B cell (primary cell): ENCODE results near the gene CCL13. TPM values are rescaled to one million over a fixed set of nuclear protein-coding genes. Genes with fewer than 3 reads are reported as not detected.

Experiments
- ATAC-seq: fragments of 200-7000 bp; cut with Tn5 transposase; one replicate; pipeline ENCODE4 v1.10.0; 2021; ENCODE audit warnings: low read depth, mild to moderate bottlenecking, moderate number of reproducible peaks, moderate library complexity
- CTCF ChIA-PET: fragments of 350-600 bp; sonication (Branson Sonifier 250); formaldehyde crosslinking; loops from one replicate; lab custom pipeline; 2021; ENCODE audit warnings: antibody characterized with exemption, inconsistent platforms; lab: Charles Lee
- POLR2A ChIA-PET: fragments of 350-600 bp; sonication (Branson Sonifier 250); formaldehyde crosslinking; loops from one replicate; lab custom pipeline; 2021; ENCODE audit warnings: antibody characterized with exemption; lab: Charles Lee
- DNase-seq: peaks from one replicate; pipeline ENCODE4 v3.0.0; 2013
- H2AFZ ChIP-seq: 2 replicates; pipeline ENCODE4 v1.6.1; 2012; ENCODE audit warnings: mild to moderate bottlenecking, low read depth, low read length; ENCODE audit not compliant: insufficient read depth, poor library complexity, severe bottlenecking
- H3K27ac ChIP-seq, 2 donors: 1 replicate in 1 of 2; 2 replicates in 1 of 2; pipeline ENCODE4 v1.5.1; 2012 to 2013; ENCODE audit warnings: low read length in 2 of 2, mild to moderate bottlenecking in 2 of 2, moderate library complexity in 1 of 2
- H3K27me3 ChIP-seq, 4 experiments: fragments of 200-600 bp in 1 of 4; sonication (generic) in 1 of 4; replicated peaks in 1 of 4; 1 replicate in 2 of 4; 2 replicates in 2 of 4; pipeline versions ENCODE4 v1.6.1 to v1.7.0; 2013 to 2016; ENCODE audit warnings: low read length in 3 of 4, mild to moderate bottlenecking in 2 of 4, mixed read lengths in 1 of 4, moderate library complexity in 1 of 4; ENCODE audit not compliant: insufficient read depth in 4 of 4, control insufficient read depth in 3 of 4; ENCODE audit errors: control extremely low read depth in 1 of 4
- H3K36me3 ChIP-seq, 2 experiments: replicated peaks in 1 of 2; 1 replicate in 1 of 2; 2 replicates in 1 of 2; pipeline versions ENCODE4 v1.6.1 to v1.7.1; 2013; ENCODE audit warnings: low read length in 1 of 2; ENCODE audit not compliant: insufficient read depth in 2 of 2, control insufficient read depth in 1 of 2; ENCODE audit errors: control extremely low read depth in 1 of 2, extremely low read depth in 1 of 2
- H3K4me1 ChIP-seq, 2 donors: fragments of 200-600 bp in 1 of 2; sonication (generic) in 1 of 2; 1 replicate in 1 of 2; 2 replicates in 1 of 2; pipeline versions ENCODE4 v1.5.1 to v1.6.1; 2013 to 2017; ENCODE audit warnings: low read length in 2 of 2; ENCODE audit not compliant: control insufficient read depth in 2 of 2, insufficient read depth in 2 of 2
- H3K4me2 ChIP-seq: replicated peaks from 2 replicates; pipeline ENCODE3; 2012; ENCODE audit warnings: mild to moderate bottlenecking, low read depth, low read length; ENCODE audit not compliant: poor library complexity, severe bottlenecking
- H3K4me3 ChIP-seq, 5 experiments: fragments of 200-600 bp in 1 of 5; sonication (generic) in 1 of 5; 1 replicate in 3 of 5; 2 replicates in 2 of 5; pipeline versions ENCODE4 v1.5.1 to v1.7.0; 2011 to 2016; ENCODE audit warnings: low read length in 4 of 5, mild to moderate bottlenecking in 4 of 5, low read depth in 2 of 5, control low read depth in 1 of 5, moderate library complexity in 1 of 5; ENCODE audit not compliant: insufficient read depth in 1 of 5; ENCODE audit errors: control extremely low read depth in 1 of 5, extremely low read depth in 1 of 5
- H3K79me2 ChIP-seq: fragments of 200-600 bp; sonication (generic); one replicate; pipeline ENCODE4 v1.6.0; 2016; ENCODE audit warnings: low read length; ENCODE audit not compliant: control insufficient read depth, insufficient read depth
- H3K9ac ChIP-seq: fragments of 200-600 bp; sonication (generic); 2 replicates; pipeline ENCODE4 v1.6.1; 2017; ENCODE audit warnings: mild to moderate bottlenecking, low read length, moderate library complexity
- H3K9me3 ChIP-seq, 3 donors: one replicate each; pipeline versions ENCODE4 v1.6.1 to v1.7.1; 2013; ENCODE audit warnings: low read length in 2 of 3; ENCODE audit not compliant: control insufficient read depth in 2 of 3, insufficient read depth in 1 of 3; ENCODE audit errors: control extremely low read depth in 1 of 3
- H4K20me1 ChIP-seq: 2 replicates; pipeline ENCODE4 v1.6.0; 2012; ENCODE audit warnings: mild to moderate bottlenecking, low read length; ENCODE audit not compliant: insufficient read depth, control insufficient read depth, poor library complexity, severe bottlenecking
- H3K27ac Mint-ChIP-seq: one replicate; pipeline ENCODE4 v1.8.0; 2021; ENCODE audit warnings: mixed read lengths
- H3K27me3 Mint-ChIP-seq: one replicate; pipeline ENCODE4 v1.8.0; 2021; ENCODE audit warnings: mixed read lengths
- H3K4me1 Mint-ChIP-seq: one replicate; pipeline ENCODE4 v1.8.0; 2021; ENCODE audit warnings: mixed read lengths
- H3K4me3 Mint-ChIP-seq: one replicate; pipeline ENCODE4 v1.8.0; 2021; ENCODE audit warnings: mixed read lengths
- H3K9me3 Mint-ChIP-seq: one replicate; pipeline ENCODE4 v1.8.0; 2022; ENCODE audit warnings: mixed read lengths; ENCODE audit not compliant: insufficient read depth
- EZH2 ChIP-seq: IDR thresholded peaks from 2 replicates; pipeline ENCODE4 v1.6.1; 2012; ENCODE audit warnings: borderline replicate concordance, low read depth, mild to moderate bottlenecking, moderate library complexity, low read length; ENCODE audit not compliant: insufficient read depth, poor library complexity, severe bottlenecking
- WGBS: methylation state at CpG from one replicate; pipeline ENCODE4 v1.1.5; 2013; ENCODE audit warnings: missing lambda C conversion rate; ENCODE audit not compliant: insufficient coverage; 5-methylcytosine and 5-hydroxymethylcytosine counted together
- intact Hi-C: fragments of 100-400 bp; cut with micrococcal nuclease; formaldehyde crosslinking; loops from one replicate; pipeline ENCODE4 v1.10.0; 2022
- polyA plus RNA-seq: library from polyadenylated mRNA; depleted of rRNA; stranded (reverse); fragments of >200 nt; gene quantifications from 2 replicates; pipeline ENCODE4 v1.2.3, GENCODE V29; 2012
- total RNA-seq, 2 donors: library from RNA; stranded (reverse); fragments of 120-200 nt in 1 of 2; gene quantifications; 1 replicate in 1 of 2; 2 replicates in 1 of 2; pipeline versions ENCODE4 v1.2.3 to v1.2.4, GENCODE V29; 2013 to 2022
- TF ChIP-seq, protein P1 (sequence below): fragments of 200-600 bp; IDR thresholded peaks from one replicate; pipeline ENCODE4 v1.8.0; 2022; ENCODE audit warnings: antibody characterized with exemption, mild to moderate bottlenecking

The CCL13 gene
- total and polyA plus RNA-seq, 2 donors (not counting 1 experiment from before 2014, with no cell fraction given): not detected

DNA sequence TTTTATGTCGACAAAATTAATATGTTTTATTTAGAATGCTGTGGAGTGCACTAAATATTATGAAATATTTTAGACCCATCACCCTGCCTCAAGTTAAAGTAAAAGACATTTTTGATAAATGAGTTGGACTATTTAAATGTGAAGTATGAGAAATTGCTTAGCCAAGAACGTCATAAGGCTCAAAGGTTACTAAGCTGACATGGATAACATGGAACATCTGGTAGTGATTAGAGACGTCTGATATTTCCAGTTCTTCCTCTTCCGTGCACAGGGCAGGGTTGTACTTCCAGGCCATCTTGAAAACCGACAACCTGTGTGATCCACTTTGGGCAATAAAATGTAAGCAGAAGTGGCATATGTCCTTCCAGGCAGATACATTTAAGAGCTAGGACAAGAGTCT is 44.2 kb upstream of the CCL13 start:
- Histone ChIP-seq H3K4me3 (no peak overlapping the region), H3K27me3 (peaks cover 0 to 6% (median 4%) of the 10 kb centered on the region in 4 experiments), H3K36me3 (no peaks in the 10 kb centered on the region), H3K9ac (no peak overlapping the region), H3K9me3 (no peaks in the 10 kb centered on the region), H3K79me2 (no peaks in the 10 kb centered on the region), H3K27ac (no peak overlapping the region), H3K4me2 (no peak overlapping the region), H4K20me1 (no peaks in the 10 kb centered on the region), H2AFZ (no peak overlapping the region), H3K4me1 (peaks cover 0 to 3% of the 10 kb centered on the region in 2 donors)
- no peak for ATAC-seq
- ChIA-PET CTCF (no interaction called here), POLR2A (no interaction called here)
- TF ChIP-seq, protein P1, sequence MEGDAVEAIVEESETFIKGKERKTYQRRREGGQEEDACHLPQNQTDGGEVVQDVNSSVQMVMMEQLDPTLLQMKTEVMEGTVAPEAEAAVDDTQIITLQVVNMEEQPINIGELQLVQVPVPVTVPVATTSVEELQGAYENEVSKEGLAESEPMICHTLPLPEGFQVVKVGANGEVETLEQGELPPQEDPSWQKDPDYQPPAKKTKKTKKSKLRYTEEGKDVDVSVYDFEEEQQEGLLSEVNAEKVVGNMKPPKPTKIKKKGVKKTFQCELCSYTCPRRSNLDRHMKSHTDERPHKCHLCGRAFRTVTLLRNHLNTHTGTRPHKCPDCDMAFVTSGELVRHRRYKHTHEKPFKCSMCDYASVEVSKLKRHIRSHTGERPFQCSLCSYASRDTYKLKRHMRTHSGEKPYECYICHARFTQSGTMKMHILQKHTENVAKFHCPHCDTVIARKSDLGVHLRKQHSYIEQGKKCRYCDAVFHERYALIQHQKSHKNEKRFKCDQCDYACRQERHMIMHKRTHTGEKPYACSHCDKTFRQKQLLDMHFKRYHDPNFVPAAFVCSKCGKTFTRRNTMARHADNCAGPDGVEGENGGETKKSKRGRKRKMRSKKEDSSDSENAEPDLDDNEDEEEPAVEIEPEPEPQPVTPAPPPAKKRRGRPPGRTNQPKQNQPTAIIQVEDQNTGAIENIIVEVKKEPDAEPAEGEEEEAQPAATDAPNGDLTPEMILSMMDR: no peak
- no peak for TF ChIP-seq EZH2
- Mint-ChIP-seq H3K9me3 (no peaks in the 10 kb centered on the region), H3K4me3 (no peak overlapping the region), H3K27ac (no peak overlapping the region), H3K4me1 (no peaks in the 10 kb centered on the region), H3K27me3 (peaks cover 44% of the 10 kb centered on the region)
- intact Hi-C loops: no loop called here
- WGBS: 83% methylated on average over 3 of the region's 5 CpGs
- no peak for DNase-seq

DNA sequence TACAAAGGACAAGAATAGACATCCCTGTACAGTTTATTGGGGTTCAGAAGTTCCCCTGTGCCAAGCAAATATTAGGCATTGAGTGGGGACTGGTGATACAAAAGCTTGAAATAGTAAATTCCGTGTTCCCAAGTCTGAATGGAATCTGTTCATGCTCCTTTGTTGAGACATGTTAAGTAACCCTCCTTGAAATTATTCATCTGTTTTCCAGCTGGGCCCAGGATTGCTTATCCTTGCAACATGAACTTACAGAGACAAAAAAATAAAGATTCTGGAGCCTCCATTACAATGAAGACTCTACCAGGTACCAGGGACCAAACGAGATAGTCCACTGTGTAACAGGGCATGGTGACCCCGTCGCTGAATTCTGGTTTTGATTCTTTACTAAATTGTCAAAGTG is 43.1 kb upstream of the CCL13 start:
- Histone ChIP-seq H3K9me3 (no peaks in the 10 kb centered on the region), H3K27ac (no peak overlapping the region), H3K4me2 (no peak overlapping the region), H3K4me1 (peaks cover 0 to 3% of the 10 kb centered on the region in 2 donors), H3K36me3 (no peaks in the 10 kb centered on the region), H3K9ac (no peak overlapping the region), H3K27me3 (peaks cover 0 to 5% (median 2%) of the 10 kb centered on the region in 4 experiments), H4K20me1 (no peaks in the 10 kb centered on the region), H2AFZ (no peak overlapping the region), H3K4me3 (no peak overlapping the region), H3K79me2 (no peaks in the 10 kb centered on the region)
- H3K27ac Mint-ChIP-seq: no peak overlapping the region
- WGBS: 100% methylated on average over 1 of the region's 4 CpGs
- no peak for TF ChIP-seq EZH2
- TF ChIP-seq, protein P1: no peak
- intact Hi-C loops: no loop called here
- DNase-seq (no peak), ATAC-seq (no peak)
- H3K4me3 Mint-ChIP-seq: no peak overlapping the region
- POLR2A ChIA-PET: no interaction called here
- CTCF ChIA-PET: no interaction called here
- H3K27me3 Mint-ChIP-seq: peaks cover 37% of the 10 kb centered on the region
- H3K4me1 Mint-ChIP-seq: no peaks in the 10 kb centered on the region
- H3K9me3 Mint-ChIP-seq: no peaks in the 10 kb centered on the region
